Lower leg skin (tissue), 4 donors: ENCODE data around the gene ARRDC1. TPM values are rescaled to one million over a fixed set of nuclear protein-coding genes. Genes with fewer than 3 reads are reported as not detected.

Source experiments
- DNase-seq, 2 donors: peaks; one replicate each; pipeline ENCODE4 v3.0.0-alpha.2; 2019; ENCODE audit warnings: low spot score in 2 of 2
- H3K4me3 ChIP-seq: fragments of 200-600 bp; sonication (generic); 2 replicates; pipeline ENCODE4 v1.5.1; 2017; ENCODE audit warnings: mild to moderate bottlenecking, low read depth; ENCODE audit not compliant: poor library complexity, severe bottlenecking
- POLR2A ChIP-seq, 2 donors: fragments of 450-650 bp; IDR thresholded peaks; one replicate each; pipeline ENCODE4 v1.6.1; 2016 to 2017; ENCODE audit warnings: antibody characterized with exemption in 2 of 2, mild to moderate bottlenecking in 1 of 2, moderate library complexity in 1 of 2
- WGBS, 2 donors: methylation state at CpG; one replicate each; pipeline ENCODE4 v1.1.5; 2018; 5-methylcytosine and 5-hydroxymethylcytosine counted together
- intact Hi-C: fragments of 100-400 bp; cut with DNase I; formaldehyde crosslinking; loops from one replicate; pipeline ENCODE4 v1.15.0; 2023; ENCODE audit warnings: low total_unique reads
- total RNA-seq, 4 donors: library from RNA; depleted of rRNA; stranded (reverse); fragments of >200 nt; gene quantifications; one replicate each; pipeline ENCODE4 v1.1.0, GENCODE V29; 2016
- TF ChIP-seq, protein P1 (sequence below), 3 donors: fragments of 450-650 bp; IDR thresholded peaks; one replicate each; pipeline ENCODE4 v1.5.1; 2016; ENCODE audit warnings: antibody characterized with exemption in 3 of 3, mild to moderate bottlenecking in 3 of 3, moderate library complexity in 2 of 3

The ARRDC1 gene
- total RNA-seq, 4 donors from 2014 or later: 69.4 to 161 (median 91.9) TPM

DNA sequence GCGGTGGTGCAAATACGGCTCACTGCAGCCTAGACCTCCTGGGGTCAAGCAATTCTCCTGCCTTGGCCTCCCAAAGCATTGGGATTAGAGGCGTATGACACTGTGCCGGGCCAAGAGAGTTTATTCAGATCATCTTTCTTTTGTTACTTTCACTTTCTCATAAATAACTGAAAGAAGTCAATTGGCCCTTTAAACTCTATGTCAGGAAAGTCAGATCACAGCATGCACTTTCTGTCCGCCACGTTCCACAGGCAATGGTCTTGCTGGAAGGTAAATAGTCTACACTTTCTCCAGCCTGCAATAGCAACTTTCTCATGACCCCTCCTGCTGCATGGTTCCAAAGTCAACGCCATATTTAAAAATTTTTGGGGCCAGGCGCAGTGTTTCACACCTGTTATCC is 6.5 kb upstream of the ARRDC1 start:
- H3K4me3 ChIP-seq: no peak overlapping the region
- TF ChIP-seq, protein P1, sequence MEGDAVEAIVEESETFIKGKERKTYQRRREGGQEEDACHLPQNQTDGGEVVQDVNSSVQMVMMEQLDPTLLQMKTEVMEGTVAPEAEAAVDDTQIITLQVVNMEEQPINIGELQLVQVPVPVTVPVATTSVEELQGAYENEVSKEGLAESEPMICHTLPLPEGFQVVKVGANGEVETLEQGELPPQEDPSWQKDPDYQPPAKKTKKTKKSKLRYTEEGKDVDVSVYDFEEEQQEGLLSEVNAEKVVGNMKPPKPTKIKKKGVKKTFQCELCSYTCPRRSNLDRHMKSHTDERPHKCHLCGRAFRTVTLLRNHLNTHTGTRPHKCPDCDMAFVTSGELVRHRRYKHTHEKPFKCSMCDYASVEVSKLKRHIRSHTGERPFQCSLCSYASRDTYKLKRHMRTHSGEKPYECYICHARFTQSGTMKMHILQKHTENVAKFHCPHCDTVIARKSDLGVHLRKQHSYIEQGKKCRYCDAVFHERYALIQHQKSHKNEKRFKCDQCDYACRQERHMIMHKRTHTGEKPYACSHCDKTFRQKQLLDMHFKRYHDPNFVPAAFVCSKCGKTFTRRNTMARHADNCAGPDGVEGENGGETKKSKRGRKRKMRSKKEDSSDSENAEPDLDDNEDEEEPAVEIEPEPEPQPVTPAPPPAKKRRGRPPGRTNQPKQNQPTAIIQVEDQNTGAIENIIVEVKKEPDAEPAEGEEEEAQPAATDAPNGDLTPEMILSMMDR (IDR thresholded peaks at IDR 0.05): no peak
- no peak for TF ChIP-seq POLR2A (IDR thresholded peaks at IDR 0.05)
- intact Hi-C loops: no loop called here
- 79% methylated on average over 8 of the region's 8 CpGs for WGBS, 2 donors
- DNase-seq: no peak

DNA sequence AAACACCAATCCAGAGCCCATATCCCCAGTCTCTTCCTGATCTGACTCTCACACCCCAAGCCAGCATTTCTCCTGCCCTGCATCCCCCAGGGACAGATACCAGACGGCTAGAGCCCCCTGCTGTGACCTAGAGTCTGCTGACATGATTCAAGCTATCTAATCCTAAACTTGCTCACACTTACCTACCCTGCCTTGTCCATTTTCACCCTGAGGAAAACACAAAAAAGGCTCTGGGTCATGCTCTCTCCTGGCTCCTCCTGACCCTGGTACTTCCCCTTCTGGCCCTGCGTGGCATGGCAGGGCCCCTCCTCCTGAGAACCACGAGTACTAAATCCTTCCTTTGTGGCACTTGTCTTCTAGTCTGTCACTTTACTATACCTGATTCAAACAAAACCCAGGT is 2.8 kb upstream of the ARRDC1 start:
- intact Hi-C loops: no loop called here
- WGBS, 2 donors: 9 to 16% methylated on average over 3 of the region's 3 CpGs
- H3K4me3 ChIP-seq: no peak overlapping the region
- TF ChIP-seq, protein P1 (IDR thresholded peaks at IDR 0.05): no peak
- TF ChIP-seq POLR2A (IDR thresholded peaks at IDR 0.05): no peak
- no peak for DNase-seq

DNA sequence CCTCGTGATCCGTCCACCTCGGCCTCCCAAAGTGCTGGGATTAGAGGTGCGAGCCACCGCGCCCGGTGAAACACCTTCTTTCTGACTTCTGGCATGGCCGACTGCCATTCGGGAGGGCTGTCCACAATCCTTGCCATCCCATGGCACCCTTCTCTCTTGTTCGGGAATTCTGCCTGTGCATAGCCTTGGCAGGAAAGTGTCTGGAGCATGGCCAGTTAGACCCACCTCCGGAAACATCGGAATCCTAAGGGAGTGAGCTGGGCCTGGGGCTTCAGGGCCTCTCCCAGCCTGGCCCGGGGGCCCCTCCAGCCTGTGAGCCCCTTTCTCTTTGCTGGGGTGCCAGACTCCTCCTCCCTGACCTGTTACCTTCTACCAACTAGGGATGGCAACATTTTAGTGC is 1.6 kb upstream of the ARRDC1 start:
- no peak for DNase-seq
- TF ChIP-seq POLR2A (IDR thresholded peaks at IDR 0.05): no peak
- TF ChIP-seq, protein P1 (IDR thresholded peaks at IDR 0.05): no peak
- intact Hi-C loops: no loop called here
- WGBS, 2 donors: 58 to 60% methylated on average over 13 of the region's 13 CpGs
- no peak overlapping the region for H3K4me3 ChIP-seq

DNA sequence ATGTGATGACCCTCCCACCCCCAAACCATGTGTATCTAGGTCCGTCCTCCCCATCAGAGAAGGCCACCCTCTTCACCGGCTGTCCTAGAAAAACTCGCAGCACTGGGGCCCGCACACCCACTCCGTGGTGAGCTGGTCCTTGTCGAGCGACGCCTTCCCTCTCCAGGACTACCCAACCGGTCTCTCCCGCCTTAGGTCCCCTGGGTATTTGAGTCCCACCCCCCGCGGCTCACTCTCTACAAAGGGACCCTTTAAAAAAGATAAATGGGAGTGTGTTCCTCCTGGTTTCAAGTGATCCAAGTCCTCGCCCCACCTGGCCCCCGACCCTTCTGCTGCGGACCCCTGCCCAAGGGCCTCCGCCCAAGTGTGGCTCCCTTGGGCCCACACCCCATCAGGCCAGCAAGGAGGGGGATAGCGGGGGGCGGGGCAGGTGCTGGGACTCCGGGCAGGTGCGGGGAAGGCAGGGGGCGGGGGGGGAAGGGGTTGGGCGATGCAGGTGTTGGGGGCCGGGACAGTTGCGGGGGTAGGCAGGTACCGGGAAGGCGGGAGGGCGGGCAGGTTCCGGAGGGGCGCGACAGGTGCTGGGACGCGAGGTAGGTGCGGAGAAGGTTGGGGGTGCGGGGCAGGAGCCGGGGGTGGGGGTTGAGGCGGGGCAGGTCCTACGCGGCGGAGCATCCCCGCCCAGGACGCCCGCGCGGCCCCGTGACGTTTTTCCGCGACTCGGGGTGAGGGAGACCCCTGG is 970 bp upstream of the ARRDC1 start:
- TF ChIP-seq, protein P1 (IDR thresholded peaks at IDR 0.05): no peak
- no peak for TF ChIP-seq POLR2A (IDR thresholded peaks at IDR 0.05)
- DNase-seq: peak in 1 of 2 donors; percentile 92
- no peak overlapping the region for H3K4me3 ChIP-seq
- intact Hi-C loops: no loop called here
- 8 to 11% methylated on average over 36 to 47 of the region's 49 CpGs for WGBS, 2 donors

DNA sequence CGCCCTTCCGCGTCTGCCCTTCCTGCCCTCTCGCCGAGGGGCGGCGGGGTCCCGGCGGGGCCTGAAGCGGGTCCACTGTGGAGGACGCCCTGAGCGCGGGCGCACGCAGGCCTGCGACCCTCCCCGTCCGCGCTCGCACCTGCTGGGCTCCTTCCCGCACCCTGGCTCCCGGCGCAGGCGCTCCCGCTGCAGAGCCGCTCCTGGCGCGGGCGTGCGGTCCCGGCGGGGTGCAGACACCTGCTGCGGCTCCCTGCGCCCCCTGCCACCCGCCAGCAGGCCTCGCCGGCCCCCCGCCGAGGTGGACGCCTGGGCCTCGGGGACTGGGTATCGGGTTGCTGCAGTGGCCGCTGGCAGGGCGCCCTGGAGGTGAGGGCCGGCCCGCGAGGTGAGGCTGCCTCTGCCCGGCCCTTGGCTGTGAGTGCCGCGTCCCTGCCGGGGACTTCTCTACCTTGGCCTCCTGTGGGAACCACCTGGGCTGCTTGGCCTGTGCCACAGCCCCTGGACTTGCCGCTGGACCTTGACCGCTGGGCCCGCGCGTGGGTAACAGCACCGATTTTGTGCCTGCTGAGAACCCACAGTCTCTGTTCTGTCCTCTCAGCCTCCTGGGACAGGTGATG is 627 bp downstream of the ARRDC1 start:
- 0 to 4% methylated on average over 4 to 6 of the region's 57 CpGs for WGBS, 2 donors
- no peak for DNase-seq
- TF ChIP-seq, protein P1 (IDR thresholded peaks at IDR 0.05): no peak
- TF ChIP-seq POLR2A (IDR thresholded peaks at IDR 0.05): no peak
- H3K4me3 ChIP-seq: peak overlapping the region; percentile 89
- intact Hi-C loops: no loop called here
